HL-60/S4 (cell line): ENCODE measurements around the gene ATRX.
"Not testable (repeated sequence)": the region's sequence is repeated elsewhere in the genome, so short reads cannot be mapped to it uniquely, and the experiment has no call there.

ENCODE experiments used
- in situ Hi-C: fragments of 300-500 bp; cut with MboI; formaldehyde crosslinking; loops from 2 replicates; pipeline ENCODE4 v1.14.3; 2022; ENCODE audit warnings: low sequenced_read_pairs

The ATRX gene

GRCh38 chrX:77785486-77786364 is at the start of gene ATRX:
Gene ATRX (minus strand): TSS chrX:77786216. CDS start chrX:77786001, 215 bp downstream.
- in situ Hi-C loops: no loop called here

- in situ Hi-C loops: not testable (repeated sequence)
Measured at GRCh38 chrX:77831544-77831943, 45.5 kb upstream of the ATRX start.

- in situ Hi-C loops: not testable (repeated sequence)
Measured at GRCh38 chrX:77821989-77822388, 36.0 kb upstream of the ATRX start.

- in situ Hi-C loops: no loop called here
Measured at GRCh38 chrX:77820091-77820727, 34.2 kb upstream of the ATRX start.

- in situ Hi-C loops: no loop called here
Measured at GRCh38 chrX:77814210-77814609, 28.2 kb upstream of the ATRX start.

GRCh38 chrX:77802201-77802600 is 16.2 kb upstream of the ATRX start:
- in situ Hi-C loops: no loop called here

GRCh38 chrX:77795124-77795523 is 9.1 kb upstream of the ATRX start:
- in situ Hi-C loops: no loop called here

GRCh38 chrX:77793946-77794345 is 7.9 kb upstream of the ATRX start:
- in situ Hi-C loops: no loop called here

GRCh38 chrX:77788050-77788449 is 2.0 kb upstream of the ATRX start:
- in situ Hi-C loops: no loop called here

- in situ Hi-C loops: no loop called here
Measured at GRCh38 chrX:77786365-77786680, 307 bp upstream of the ATRX start.

- in situ Hi-C loops: no loop called here
Measured at GRCh38 chrX:77779695-77780094, 6.3 kb downstream of the ATRX start.

GRCh38 chrX:77776659-77777058 is 9.4 kb downstream of the ATRX start:
- in situ Hi-C loops: no loop called here

- in situ Hi-C loops: no loop called here
Measured at GRCh38 chrX:77771601-77772000, 14.4 kb downstream of the ATRX start.

- in situ Hi-C loops: no loop called here
Measured at GRCh38 chrX:77768787-77769186, 17.2 kb downstream of the ATRX start.

GRCh38 chrX:77766212-77766611 is 19.8 kb downstream of the ATRX start:
- in situ Hi-C loops: not testable (repeated sequence)

- in situ Hi-C loops: no loop called here
Measured at GRCh38 chrX:77755561-77755960, 30.5 kb downstream of the ATRX start.

GRCh38 chrX:77753942-77754341 is 32.1 kb downstream of the ATRX start:
- in situ Hi-C loops: not testable (repeated sequence)

GRCh38 chrX:77749695-77750094 is 36.3 kb downstream of the ATRX start:
- in situ Hi-C loops: no loop called here

GRCh38 chrX:77743720-77744119 is 42.3 kb downstream of the ATRX start:
- in situ Hi-C loops: no loop called here

GRCh38 chrX:77742788-77743476 is 43.1 kb downstream of the ATRX start:
- in situ Hi-C loops: no loop called here

GRCh38 chrX:77740376-77740905 is 45.6 kb downstream of the ATRX start:
- in situ Hi-C loops: no loop called here

GRCh38 chrX:77733342-77733741 is 52.7 kb downstream of the ATRX start:
- in situ Hi-C loops: no loop called here
